Prostate gland (tissue), 2 donors: ENCODE results near the gene RBM19. TPM values are rescaled to one million over a fixed set of nuclear protein-coding genes. Genes with fewer than 3 reads are reported as not detected.

Experiments used
- DNase-seq: peaks from one replicate; pipeline ENCODE4 v3.0.0-alpha.2; 2019; ENCODE audit warnings: low spot score
- H3K27ac ChIP-seq, 2 donors: fragments of 200-600 bp; sonication (generic); 2 replicates each; pipeline ENCODE4 v1.5.1; 2017 to 2019
- H3K27me3 ChIP-seq: fragments of 200-600 bp; sonication (generic); replicated peaks from 2 replicates; pipeline ENCODE4 v1.5.1; 2019; ENCODE audit not compliant: insufficient read depth
- H3K36me3 ChIP-seq, 2 donors: fragments of 200-600 bp; sonication (generic); 1 replicate in 1 of 2; 2 replicates in 1 of 2; pipeline versions ENCODE4 v1.5.1 to v1.8.1; 2017 to 2019
- H3K4me1 ChIP-seq: fragments of 200-600 bp; sonication (generic); replicated peaks from 2 replicates; pipeline ENCODE4 v1.5.1; 2019
- H3K4me3 ChIP-seq, 2 donors: fragments of 200-600 bp; sonication (generic); 2 replicates each; pipeline ENCODE4 v1.5.1; 2017 to 2019
- H3K9me3 ChIP-seq: fragments of 200-600 bp; sonication (generic); 2 replicates; pipeline ENCODE4 v1.5.1; 2017
- POLR2A ChIP-seq: fragments of 450-650 bp; IDR thresholded peaks from one replicate; pipeline ENCODE4 v1.6.1; 2016; ENCODE audit warnings: antibody characterized with exemption, mild to moderate bottlenecking
- POLR2AphosphoS5 ChIP-seq: sonication (generic); formaldehyde crosslinking; IDR thresholded peaks from one replicate; pipeline ENCODE4 v1.6.1; 2017; ENCODE audit warnings: antibody characterized with exemption
- WGBS: methylation state at CpG from one replicate; pipeline ENCODE4 v1.1.5; 2018; 5-methylcytosine and 5-hydroxymethylcytosine counted together
- intact Hi-C: fragments of 100-400 bp; cut with DNase I; formaldehyde crosslinking; loops from one replicate; pipeline ENCODE4 v1.14.2; 2022
- total RNA-seq, 2 donors: library from RNA; depleted of rRNA; stranded (reverse); fragments of >200 nt; gene quantifications; one replicate each; pipeline ENCODE4 v1.1.0, GENCODE V29; 2016
- TF ChIP-seq, protein P1 (sequence below), 4 experiments: fragments of 200-600 bp in 2 of 4; fragments of 450-650 bp in 2 of 4; sonication (generic) in 2 of 4; IDR thresholded peaks; 1 replicate in 3 of 4; 2 replicates in 1 of 4; pipeline ENCODE4 v1.5.1; 2016 to 2019; ENCODE audit warnings: antibody characterized with exemption in 4 of 4, mild to moderate bottlenecking in 2 of 4, moderate library complexity in 2 of 4

RBM19 gene
- total RNA-seq, 2 donors from 2014 or later = 27.2 to 49.9 TPM

DNA sequence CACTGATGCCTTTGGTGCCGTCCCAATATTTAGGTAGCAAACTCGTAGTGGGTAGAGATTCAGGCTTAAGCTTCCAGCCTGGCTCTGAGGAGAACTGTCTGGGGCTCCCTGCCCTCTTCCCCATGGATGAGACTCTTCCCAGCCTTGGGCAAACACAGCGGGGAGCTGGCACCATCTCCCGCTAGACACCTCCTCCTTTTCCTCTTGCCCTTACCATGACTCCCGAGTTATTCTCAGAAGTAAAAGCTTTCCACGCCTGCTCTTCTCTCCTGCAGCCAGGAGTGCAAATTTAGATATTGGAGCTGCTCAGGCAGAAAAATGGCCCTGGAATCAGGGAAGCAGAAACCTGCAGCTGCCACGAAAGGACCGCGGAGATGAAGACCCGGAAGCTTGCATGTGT lies 45.6 kb upstream of the RBM19 start:
- Histone ChIP-seq H3K27me3 (no peaks in the 10 kb centered on the region), H3K9me3 (no peaks in the 10 kb centered on the region), H3K4me1 (no peaks in the 10 kb centered on the region), H3K27ac (no peak overlapping the region), H3K36me3 (no peaks in the 10 kb centered on the region), H3K4me3 (no peak overlapping the region)
- intact Hi-C loops = no loop called here
- 60% methylated on average over 10 of the region's 10 CpGs for WGBS
- no peak for TF ChIP-seq POLR2AphosphoS5
- DNase-seq = no peak

DNA sequence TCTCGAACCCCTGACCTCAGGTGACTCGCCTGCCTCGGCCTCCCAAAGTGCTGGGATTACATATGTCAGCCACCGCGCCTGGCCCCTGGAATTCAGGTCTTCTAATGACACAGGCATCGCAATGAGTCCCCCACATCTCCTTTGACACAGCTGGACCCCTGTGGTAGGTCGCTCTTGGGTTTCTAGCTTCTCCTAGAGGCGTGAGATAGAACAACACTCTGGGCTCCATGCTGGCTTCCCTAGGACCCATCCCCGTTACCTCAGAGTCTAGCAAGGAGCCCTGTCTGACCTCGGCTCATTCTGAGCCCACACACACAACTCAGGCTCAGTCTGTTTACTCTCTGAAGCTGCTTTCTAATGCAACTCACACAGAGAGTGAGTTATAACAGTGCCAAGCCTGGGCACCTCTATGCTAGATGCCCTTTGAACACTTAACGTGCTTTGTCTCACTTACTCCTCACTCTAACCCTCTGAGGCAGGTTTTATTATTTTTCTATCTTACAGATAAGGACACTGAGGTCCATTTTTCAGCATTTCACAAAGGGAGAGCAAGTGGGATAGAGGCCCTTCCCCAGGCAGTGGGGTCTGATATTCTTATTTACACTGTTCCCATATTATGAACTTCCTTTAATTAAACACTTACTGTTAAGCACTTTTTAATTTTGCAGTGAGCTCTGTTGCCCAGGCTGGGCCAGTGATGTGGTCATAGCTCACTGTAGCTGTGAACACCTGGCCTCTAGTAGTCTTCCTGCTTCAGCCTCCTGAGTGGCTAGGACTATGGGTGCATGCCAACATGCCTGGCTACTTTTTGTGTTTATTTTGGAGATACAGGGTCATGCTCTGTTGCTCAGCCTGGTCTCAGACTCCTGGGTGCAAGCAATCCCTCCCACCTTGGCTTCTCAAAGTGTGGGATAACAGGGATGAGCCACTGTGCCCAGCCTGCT lies 40.6 kb upstream of the RBM19 start:
- Histone ChIP-seq H3K4me1 (no peaks in the 10 kb centered on the region), H3K36me3 (no peaks in the 10 kb centered on the region), H3K27ac (no peak overlapping the region), H3K27me3 (no peaks in the 10 kb centered on the region), H3K9me3 (no peaks in the 10 kb centered on the region), H3K4me3 (no peak overlapping the region)
- intact Hi-C loops = no loop called here
- 84% methylated on average over 11 of the region's 11 CpGs for WGBS
- TF ChIP-seq POLR2AphosphoS5 (no peak), POLR2A (no peak)
- TF ChIP-seq, protein P1, sequence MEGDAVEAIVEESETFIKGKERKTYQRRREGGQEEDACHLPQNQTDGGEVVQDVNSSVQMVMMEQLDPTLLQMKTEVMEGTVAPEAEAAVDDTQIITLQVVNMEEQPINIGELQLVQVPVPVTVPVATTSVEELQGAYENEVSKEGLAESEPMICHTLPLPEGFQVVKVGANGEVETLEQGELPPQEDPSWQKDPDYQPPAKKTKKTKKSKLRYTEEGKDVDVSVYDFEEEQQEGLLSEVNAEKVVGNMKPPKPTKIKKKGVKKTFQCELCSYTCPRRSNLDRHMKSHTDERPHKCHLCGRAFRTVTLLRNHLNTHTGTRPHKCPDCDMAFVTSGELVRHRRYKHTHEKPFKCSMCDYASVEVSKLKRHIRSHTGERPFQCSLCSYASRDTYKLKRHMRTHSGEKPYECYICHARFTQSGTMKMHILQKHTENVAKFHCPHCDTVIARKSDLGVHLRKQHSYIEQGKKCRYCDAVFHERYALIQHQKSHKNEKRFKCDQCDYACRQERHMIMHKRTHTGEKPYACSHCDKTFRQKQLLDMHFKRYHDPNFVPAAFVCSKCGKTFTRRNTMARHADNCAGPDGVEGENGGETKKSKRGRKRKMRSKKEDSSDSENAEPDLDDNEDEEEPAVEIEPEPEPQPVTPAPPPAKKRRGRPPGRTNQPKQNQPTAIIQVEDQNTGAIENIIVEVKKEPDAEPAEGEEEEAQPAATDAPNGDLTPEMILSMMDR (IDR thresholded peaks at IDR 0.05) = no peak
- DNase-seq = no peak

DNA sequence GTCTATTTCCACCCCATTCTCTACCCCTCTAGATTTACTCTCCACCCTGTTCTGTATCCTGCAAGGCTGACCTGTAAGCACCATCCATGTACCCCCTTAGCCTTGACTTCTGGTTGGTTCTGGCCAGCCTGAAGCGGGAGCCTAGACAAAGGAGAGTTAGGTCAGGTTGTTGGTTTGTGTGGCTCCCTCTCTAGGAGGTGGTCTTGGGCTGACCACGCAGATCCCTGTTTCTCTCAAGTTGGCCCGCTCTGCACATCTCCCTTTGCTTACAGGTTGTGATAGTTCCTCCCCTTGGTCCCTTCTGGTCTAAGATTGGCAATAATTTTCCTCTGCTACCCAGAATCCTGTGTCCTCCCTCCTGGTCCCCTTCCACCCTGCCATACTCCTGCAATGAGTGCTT lies 38.3 kb upstream of the RBM19 start:
- TF ChIP-seq POLR2A = no peak
- TF ChIP-seq, protein P1 (IDR thresholded peaks at IDR 0.05) = no peak
- TF ChIP-seq POLR2AphosphoS5 = no peak
- Histone ChIP-seq H3K4me3 (no peak overlapping the region), H3K36me3 (no peaks in the 10 kb centered on the region), H3K27me3 (no peaks in the 10 kb centered on the region), H3K4me1 (no peaks in the 10 kb centered on the region), H3K9me3 (no peaks in the 10 kb centered on the region), H3K27ac (no peak overlapping the region)
- DNase-seq = no peak
- WGBS = 92% methylated on average over 3 of the region's 3 CpGs
- intact Hi-C loops = no loop called here

DNA sequence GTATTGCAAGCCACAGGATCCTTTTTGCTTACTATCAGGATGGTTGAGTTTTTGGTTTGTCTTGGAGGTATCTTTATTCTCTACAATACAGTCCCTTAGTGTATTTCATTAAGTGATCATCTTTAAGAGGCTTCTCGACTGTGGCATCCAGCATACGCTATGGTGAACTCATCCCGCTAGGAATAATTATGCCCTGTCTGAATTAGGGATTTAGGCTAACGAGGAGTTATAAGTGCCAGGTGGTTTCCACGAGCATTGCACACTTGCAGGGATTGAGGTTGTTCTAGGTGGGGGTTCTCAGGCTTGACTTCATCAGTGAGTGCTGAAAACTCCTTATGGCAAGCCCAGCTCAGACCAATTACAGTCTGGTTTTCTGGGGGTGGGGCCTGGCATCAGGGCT lies 37.2 kb upstream of the RBM19 start:
- intact Hi-C loops = no loop called here
- Histone ChIP-seq H3K27me3 (no peaks in the 10 kb centered on the region), H3K36me3 (no peaks in the 10 kb centered on the region), H3K27ac (no peak overlapping the region), H3K9me3 (no peaks in the 10 kb centered on the region), H3K4me3 (no peak overlapping the region), H3K4me1 (no peaks in the 10 kb centered on the region)
- WGBS = 89% methylated on average over 5 of the region's 5 CpGs
- TF ChIP-seq, protein P1 (IDR thresholded peaks at IDR 0.05) = no peak
- no peak for TF ChIP-seq POLR2AphosphoS5
- no peak for TF ChIP-seq POLR2A
- DNase-seq = no peak

DNA sequence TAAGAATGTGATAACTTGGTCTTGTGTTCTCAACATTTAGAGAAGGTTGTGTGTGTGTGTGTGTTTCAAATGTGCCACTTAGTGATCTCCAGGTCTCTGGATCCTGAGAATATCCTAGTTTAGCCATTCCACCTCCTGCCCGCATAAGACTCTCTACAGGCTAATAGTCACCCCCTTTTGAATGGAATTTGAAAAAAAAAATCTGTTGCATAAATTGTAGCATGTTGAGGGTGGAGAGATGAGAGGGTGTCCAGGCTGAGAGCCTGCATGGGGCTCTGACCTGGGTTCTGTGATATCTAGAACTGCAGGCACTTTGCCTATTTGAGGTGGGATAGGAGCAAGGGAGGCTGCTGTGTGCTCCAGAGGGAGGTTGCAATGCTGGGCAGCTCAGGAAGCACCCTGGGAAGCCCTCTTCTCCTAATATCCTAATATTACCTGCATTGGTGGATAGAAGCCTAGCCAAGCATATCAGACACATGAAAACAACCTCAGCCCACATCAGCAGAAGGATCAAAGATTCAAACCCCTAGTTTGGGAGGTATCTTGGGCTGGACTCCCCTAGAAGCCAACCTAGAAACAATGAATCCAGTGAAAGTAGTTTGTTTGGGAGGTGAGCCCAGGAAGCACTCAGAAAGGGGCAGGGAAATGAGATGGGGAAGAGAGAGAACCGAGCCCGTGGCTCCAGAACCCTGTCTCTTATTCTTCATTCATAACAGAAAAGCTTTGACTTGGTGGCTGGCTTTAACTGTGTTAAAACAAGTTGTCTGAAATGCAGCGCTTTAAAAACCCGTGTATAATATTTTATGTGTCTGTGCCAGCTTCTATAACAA lies 35.6 kb upstream of the RBM19 start:
- WGBS = 65% methylated on average over 5 of the region's 5 CpGs
- DNase-seq = no peak
- H3K27me3 ChIP-seq = peaks cover 2% of the 10 kb centered on the region
- no peaks in the 10 kb centered on the region for H3K36me3 ChIP-seq
- no peaks in the 10 kb centered on the region for H3K4me1 ChIP-seq
- TF ChIP-seq, protein P1 (IDR thresholded peaks at IDR 0.05) = no peak
- no peak for TF ChIP-seq POLR2A
- TF ChIP-seq POLR2AphosphoS5 = no peak
- intact Hi-C loops = no loop called here
- H3K4me3 ChIP-seq = no peak overlapping the region
- no peak overlapping the region for H3K27ac ChIP-seq
- no peaks in the 10 kb centered on the region for H3K9me3 ChIP-seq
